OCI-LY3 (cell line): ENCODE measurements around the gene KLHDC3.

Experiments
- H2AFZ ChIP-seq: fragments of 200-600, 300-600 bp; shearing (Covaris generic); 2 replicates; pipeline ENCODE4 v1.6.0; 2014; ENCODE audit warnings: antibody characterized with exemption, low read depth, low read length
- H3K27ac ChIP-seq: fragments of 200-600, 300-600 bp; sonication (generic); 2 replicates; pipeline ENCODE4 v1.5.1; 2014; ENCODE audit warnings: mild to moderate bottlenecking, low read length, moderate library complexity, mixed read lengths
- H3K27me3 ChIP-seq: fragments of 200-600, 300-600 bp; sonication (generic); 2 replicates; pipeline ENCODE4 v1.6.1; 2014; ENCODE audit warnings: low read depth, low read length, mixed read lengths
- H3K36me3 ChIP-seq: fragments of 200-600, 300-600 bp; sonication (generic); replicated peaks from 2 replicates; pipeline ENCODE3; 2014; ENCODE audit warnings: low read depth, low read length, mixed read lengths
- H3K4me1 ChIP-seq: fragments of 300-600, 200-600 bp; sonication (generic); 2 replicates; pipeline ENCODE4 v1.6.1; 2014; ENCODE audit warnings: low read length, mixed read lengths
- H3K4me2 ChIP-seq: fragments of 200-600, 300-600 bp; sonication (generic); 2 replicates; pipeline ENCODE4 v1.6.1; 2014; ENCODE audit warnings: low read length, mixed read lengths
- H3K4me3 ChIP-seq: fragments of 300-600, 200-600 bp; sonication (generic); 2 replicates; pipeline ENCODE4 v1.5.1; 2014; ENCODE audit warnings: antibody characterized with exemption, mild to moderate bottlenecking, low read length, moderate library complexity
- H3K79me2 ChIP-seq: fragments of 300-600, 200-600 bp; shearing (Covaris generic); 2 replicates; pipeline ENCODE4 v1.6.1; 2014; ENCODE audit warnings: mild to moderate bottlenecking, low read length, mixed read lengths
- H3K9ac ChIP-seq: fragments of 300-600, 200-600 bp; shearing (Covaris generic); 2 replicates; pipeline ENCODE4 v1.6.0; 2014; ENCODE audit warnings: mild to moderate bottlenecking, low read length, moderate library complexity
- H3K9me3 ChIP-seq: fragments of 200-600, 300-600 bp; shearing (Covaris generic); 2 replicates; pipeline ENCODE4 v1.6.1; 2014; ENCODE audit warnings: low read length, mixed read lengths; ENCODE audit not compliant: insufficient read depth
- H4K20me1 ChIP-seq: fragments of 200-600, 300-600 bp; sonication (generic); 2 replicates; pipeline ENCODE4 v1.6.1; 2016; ENCODE audit warnings: low read length, mixed read lengths; ENCODE audit not compliant: insufficient read depth
- EZH2phosphoT487 ChIP-seq: fragments of 200-600 bp; shearing (Covaris generic); IDR thresholded peaks from 2 replicates; pipeline ENCODE4 v1.6.1; 2018; ENCODE audit warnings: antibody characterized with exemption, mixed run types, low read depth
- TF ChIP-seq, protein P1 (sequence below): fragments of 200-600, 300-600 bp; sonication (generic); IDR thresholded peaks from 2 replicates; pipeline ENCODE4 v1.5.1; 2014; ENCODE audit warnings: antibody characterized with exemption, low read length, low read depth

Gene KLHDC3

DNA sequence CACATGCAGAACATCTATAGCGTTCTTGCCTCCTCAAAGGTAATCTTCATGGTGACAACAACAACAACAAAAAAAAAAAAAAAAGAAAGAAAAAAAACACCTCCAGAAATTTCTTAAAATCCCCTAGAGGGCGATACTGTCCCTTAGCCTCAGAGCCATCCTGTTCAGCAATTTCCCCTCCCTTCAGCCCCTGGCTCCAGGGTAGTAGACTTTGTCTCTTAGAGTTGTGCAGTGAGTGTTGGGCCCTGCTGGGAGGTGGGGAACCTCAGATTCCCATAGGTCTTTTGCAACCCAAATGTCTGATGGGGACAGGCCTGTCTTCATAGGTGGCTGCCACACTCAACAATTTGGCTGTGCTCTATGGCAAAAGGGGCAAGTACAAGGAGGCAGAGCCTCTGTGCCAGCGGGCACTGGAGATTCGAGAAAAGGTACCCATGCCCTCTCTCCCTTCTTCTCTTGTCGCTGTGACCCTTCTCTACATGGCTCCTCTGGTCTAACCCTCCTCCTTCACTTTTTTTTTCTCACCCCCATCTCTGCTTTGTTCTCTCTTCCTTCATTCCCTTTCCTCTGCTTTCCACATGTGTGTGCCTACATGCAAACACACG is 56.1 kb downstream of the KLHDC3 start:
- Histone ChIP-seq H2AFZ (no peak overlapping the region), H3K9ac (no peak overlapping the region), H3K36me3 (no peaks in the 10 kb centered on the region), H3K4me3 (no peak overlapping the region), H3K4me1 (no peaks in the 10 kb centered on the region), H3K27ac (no peak overlapping the region), H3K27me3 (no peaks in the 10 kb centered on the region), H4K20me1 (no peaks in the 10 kb centered on the region), H3K4me2 (no peak overlapping the region), H3K9me3 (no peaks in the 10 kb centered on the region), H3K79me2 (no peaks in the 10 kb centered on the region)
- TF ChIP-seq EZH2phosphoT487: no peak
- TF ChIP-seq, protein P1, sequence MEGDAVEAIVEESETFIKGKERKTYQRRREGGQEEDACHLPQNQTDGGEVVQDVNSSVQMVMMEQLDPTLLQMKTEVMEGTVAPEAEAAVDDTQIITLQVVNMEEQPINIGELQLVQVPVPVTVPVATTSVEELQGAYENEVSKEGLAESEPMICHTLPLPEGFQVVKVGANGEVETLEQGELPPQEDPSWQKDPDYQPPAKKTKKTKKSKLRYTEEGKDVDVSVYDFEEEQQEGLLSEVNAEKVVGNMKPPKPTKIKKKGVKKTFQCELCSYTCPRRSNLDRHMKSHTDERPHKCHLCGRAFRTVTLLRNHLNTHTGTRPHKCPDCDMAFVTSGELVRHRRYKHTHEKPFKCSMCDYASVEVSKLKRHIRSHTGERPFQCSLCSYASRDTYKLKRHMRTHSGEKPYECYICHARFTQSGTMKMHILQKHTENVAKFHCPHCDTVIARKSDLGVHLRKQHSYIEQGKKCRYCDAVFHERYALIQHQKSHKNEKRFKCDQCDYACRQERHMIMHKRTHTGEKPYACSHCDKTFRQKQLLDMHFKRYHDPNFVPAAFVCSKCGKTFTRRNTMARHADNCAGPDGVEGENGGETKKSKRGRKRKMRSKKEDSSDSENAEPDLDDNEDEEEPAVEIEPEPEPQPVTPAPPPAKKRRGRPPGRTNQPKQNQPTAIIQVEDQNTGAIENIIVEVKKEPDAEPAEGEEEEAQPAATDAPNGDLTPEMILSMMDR: peak; percentile 67
